ENCODE data around the gene VASP. TPM values are rescaled to one million over a fixed set of nuclear protein-coding genes. Genes with fewer than 3 reads are reported as not detected.

VASP gene
- total RNA-seq, 4 donors from 2014 or later = 39.2 to 82.9 (median 52.7) TPM

- intact Hi-C loops (cut with DNase I) = no loop called here
- TF ChIP-seq POLR2A (IDR thresholded peaks at IDR 0.05) = no peak
- TF ChIP-seq, protein P1, sequence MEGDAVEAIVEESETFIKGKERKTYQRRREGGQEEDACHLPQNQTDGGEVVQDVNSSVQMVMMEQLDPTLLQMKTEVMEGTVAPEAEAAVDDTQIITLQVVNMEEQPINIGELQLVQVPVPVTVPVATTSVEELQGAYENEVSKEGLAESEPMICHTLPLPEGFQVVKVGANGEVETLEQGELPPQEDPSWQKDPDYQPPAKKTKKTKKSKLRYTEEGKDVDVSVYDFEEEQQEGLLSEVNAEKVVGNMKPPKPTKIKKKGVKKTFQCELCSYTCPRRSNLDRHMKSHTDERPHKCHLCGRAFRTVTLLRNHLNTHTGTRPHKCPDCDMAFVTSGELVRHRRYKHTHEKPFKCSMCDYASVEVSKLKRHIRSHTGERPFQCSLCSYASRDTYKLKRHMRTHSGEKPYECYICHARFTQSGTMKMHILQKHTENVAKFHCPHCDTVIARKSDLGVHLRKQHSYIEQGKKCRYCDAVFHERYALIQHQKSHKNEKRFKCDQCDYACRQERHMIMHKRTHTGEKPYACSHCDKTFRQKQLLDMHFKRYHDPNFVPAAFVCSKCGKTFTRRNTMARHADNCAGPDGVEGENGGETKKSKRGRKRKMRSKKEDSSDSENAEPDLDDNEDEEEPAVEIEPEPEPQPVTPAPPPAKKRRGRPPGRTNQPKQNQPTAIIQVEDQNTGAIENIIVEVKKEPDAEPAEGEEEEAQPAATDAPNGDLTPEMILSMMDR (IDR thresholded peaks at IDR 0.05) = no peak
- H3K36me3 ChIP-seq = no peaks in the 10 kb centered on the region
- peaks cover 15 to 35% (median 17%) of the 10 kb centered on the region in 3 donors for H3K4me1 ChIP-seq
- no peak overlapping the region for H3K27ac ChIP-seq
- H3K9me3 ChIP-seq = no peaks in the 10 kb centered on the region
- WGBS, 2 donors = 77 to 82% methylated on average over 22 to 27 of the region's 27 CpGs
- DNase-seq = no peak
- no peaks in the 10 kb centered on the region for H3K27me3 ChIP-seq
- H3K4me3 ChIP-seq = no peak overlapping the region
Measured at GRCh38 chr19:45473682-45474605, 33.3 kb upstream of the VASP start.

DNA sequence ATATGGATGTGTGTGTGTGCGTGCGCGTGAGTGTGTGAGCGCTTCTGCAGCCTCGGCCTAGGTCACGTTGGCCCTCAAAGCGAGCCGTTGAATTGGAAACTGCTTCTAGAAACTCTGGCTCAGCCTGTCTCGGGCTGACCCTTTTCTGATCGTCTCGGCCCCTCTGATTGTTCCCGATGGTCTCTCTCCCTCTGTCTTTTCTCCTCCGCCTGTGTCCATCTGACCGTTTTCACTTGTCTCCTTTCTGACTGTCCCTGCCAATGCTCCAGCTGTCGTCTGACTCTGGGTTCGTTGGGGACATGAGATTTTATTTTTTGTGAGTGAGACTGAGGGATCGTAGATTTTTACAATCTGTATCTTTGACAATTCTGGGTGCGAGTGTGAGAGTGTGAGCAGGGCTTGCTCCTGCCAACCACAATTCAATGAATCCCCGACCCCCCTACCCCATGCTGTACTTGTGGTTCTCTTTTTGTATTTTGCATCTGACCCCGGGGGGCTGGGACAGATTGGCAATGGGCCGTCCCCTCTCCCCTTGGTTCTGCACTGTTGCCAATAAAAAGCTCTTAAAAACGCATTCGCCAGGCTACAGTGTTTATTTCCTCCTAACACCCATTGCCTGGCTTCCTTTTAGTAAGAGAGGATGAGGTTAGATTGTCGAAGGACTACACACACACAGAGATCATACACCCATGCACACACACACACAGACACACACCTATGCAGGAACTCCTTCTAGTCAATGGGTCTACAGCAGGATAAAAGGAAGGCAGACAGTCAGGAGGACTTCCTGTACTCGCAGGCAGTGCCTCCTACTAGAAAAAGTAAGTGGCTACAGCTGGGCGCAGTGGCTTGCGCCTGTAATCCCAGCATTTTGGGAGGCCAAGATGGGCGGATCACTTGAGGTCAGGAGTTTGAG, 32.4 kb upstream of the VASP start:
- WGBS, 2 donors = 75 to 81% methylated on average over 25 to 28 of the region's 28 CpGs
- TF ChIP-seq, protein P1 (IDR thresholded peaks at IDR 0.05) = no peak
- no peak for TF ChIP-seq POLR2A (IDR thresholded peaks at IDR 0.05)
- H3K9me3 ChIP-seq = no peaks in the 10 kb centered on the region
- H3K27ac ChIP-seq = no peak overlapping the region
- intact Hi-C loops (cut with DNase I) = no loop called here
- H3K4me1 ChIP-seq = peaks cover 13 to 32% (median 15%) of the 10 kb centered on the region in 3 donors
- H3K36me3 ChIP-seq = no peaks in the 10 kb centered on the region
- H3K4me3 ChIP-seq = no peak overlapping the region
- no peaks in the 10 kb centered on the region for H3K27me3 ChIP-seq
- DNase-seq = no peak

- no peak for DNase-seq
- Histone ChIP-seq H3K36me3 (no peaks in the 10 kb centered on the region), H3K27me3 (no peaks in the 10 kb centered on the region), H3K4me3 (no peak overlapping the region), H3K9me3 (no peaks in the 10 kb centered on the region), H3K27ac (no peak overlapping the region), H3K4me1 (peaks cover 5 to 23% (median 8%) of the 10 kb centered on the region in 3 donors)
- 69 to 78% methylated on average over 6 of the region's 6 CpGs for WGBS, 2 donors
- TF ChIP-seq, protein P1 (IDR thresholded peaks at IDR 0.05) = no peak
- TF ChIP-seq POLR2A (IDR thresholded peaks at IDR 0.05) = no peak
- intact Hi-C loops (cut with DNase I) = no loop called here
Measured at GRCh38 chr19:45475537-45476291, 31.6 kb upstream of the VASP start.

GRCh38 chr19:45476304-45476703, 31.0 kb upstream of the VASP start:
- DNase-seq = no peak
- no peak overlapping the region for H3K4me3 ChIP-seq
- no peaks in the 10 kb centered on the region for H3K9me3 ChIP-seq
- WGBS, 2 donors = 59 to 76% methylated on average over 4 to 5 of the region's 5 CpGs
- intact Hi-C loops (cut with DNase I) = no loop called here
- H3K27ac ChIP-seq = no peak overlapping the region
- peaks cover 5 to 20% (median 6%) of the 10 kb centered on the region in 3 donors for H3K4me1 ChIP-seq
- H3K27me3 ChIP-seq = no peaks in the 10 kb centered on the region
- TF ChIP-seq POLR2A (IDR thresholded peaks at IDR 0.05) = no peak
- no peaks in the 10 kb centered on the region for H3K36me3 ChIP-seq

GRCh38 chr19:45477186-45477585, 30.1 kb upstream of the VASP start:
- TF ChIP-seq, protein P1 (IDR thresholded peaks at IDR 0.05) = no peak
- TF ChIP-seq POLR2A (IDR thresholded peaks at IDR 0.05) = no peak

More at GRCh38 chr19:45477186-45477585, 30.1 kb upstream of the VASP start:
- Histone ChIP-seq H3K27ac (no peak overlapping the region), H3K27me3 (no peaks in the 10 kb centered on the region), H3K36me3 (no peaks in the 10 kb centered on the region), H3K9me3 (no peaks in the 10 kb centered on the region), H3K4me1 (peaks cover 5 to 20% (median 6%) of the 10 kb centered on the region in 3 donors), H3K4me3 (no peak overlapping the region)
- WGBS, 2 donors = 54 to 57% methylated on average over 5 of the region's 5 CpGs
- intact Hi-C loops (cut with DNase I) = no loop called here
- DNase-seq = no peak

Data from esophagus squamous epithelium (tissue), 5 donors.